Adrenal gland (tissue), 5 donors: ENCODE results near the gene PARP6.

ENCODE experiments used
- CTCF ChIP-seq, 6 experiments: fragments of 450-650 bp in 4 of 6; fragments of 200-600 bp in 2 of 6; sonication (generic) in 1 of 6; IDR thresholded peaks; 1 replicate in 5 of 6; 2 replicates in 1 of 6; pipeline versions ENCODE4 v1.5.1 to v1.8.0; 2016 to 2021; ENCODE audit warnings: antibody characterized with exemption in 6 of 6, mild to moderate bottlenecking in 2 of 6, moderate library complexity in 1 of 6
- POLR2A ChIP-seq, 2 donors: fragments of 450-650 bp; IDR thresholded peaks; one replicate each; pipeline ENCODE4 v1.6.1; 2017; ENCODE audit warnings: antibody characterized with exemption in 2 of 2, mild to moderate bottlenecking in 2 of 2, moderate library complexity in 1 of 2
- donor health status: DM: no; HTN: no; CAD: no.

- TF ChIP-seq CTCF (IDR thresholded peaks at IDR 0.05) (no peak), POLR2A (IDR thresholded peaks at IDR 0.05) (no peak)
Observed at GRCh38 chr15:72236381-72237003, 35.9 kb downstream of the PARP6 start.
